HG03571 (cell line): Measurements from ENCODE around the gene ALG6.
"Not testable (repeated sequence)": the region's sequence is repeated elsewhere in the genome, so short reads cannot be mapped to it uniquely, and the experiment has no call there.

ENCODE experiments used
- ATAC-seq: cut with Tn5 transposase; IDR thresholded peaks from one replicate; pipeline ENCODE4 v1.9.1; 2021; ENCODE audit not compliant: unreplicated experiment

ALG6 gene

GRCh38 chr1:63328122-63328521, 39.3 kb upstream of the ALG6 start:
- no peak for ATAC-seq

- ATAC-seq, result no peak
These were observed 38.6 kb upstream of the ALG6 start for GRCh38 chr1:63328781-63329180.

- no peak for ATAC-seq
These were observed 37.7 kb upstream of the ALG6 start for GRCh38 chr1:63329621-63330330.

- no peak for ATAC-seq
These were observed 37.0 kb upstream of the ALG6 start for GRCh38 chr1:63330331-63330916.

- no peak for ATAC-seq
These were observed 25.0 kb upstream of the ALG6 start for GRCh38 chr1:63342402-63342801.

GRCh38 chr1:63343922-63344321, 23.5 kb upstream of the ALG6 start:
- ATAC-seq, result no peak

- no peak for ATAC-seq
These were observed 17.1 kb upstream of the ALG6 start for GRCh38 chr1:63350320-63350719.

GRCh38 chr1:63352736-63353135, 14.7 kb upstream of the ALG6 start:
- ATAC-seq, result no peak

- not testable (repeated sequence) for ATAC-seq
These were observed 11.2 kb upstream of the ALG6 start for GRCh38 chr1:63356234-63356633.

GRCh38 chr1:63359561-63359960, 7.9 kb upstream of the ALG6 start:
- ATAC-seq, result no peak

GRCh38 chr1:63362073-63362472, 5.4 kb upstream of the ALG6 start:
- ATAC-seq, result no peak

GRCh38 chr1:63362578-63362977, 4.8 kb upstream of the ALG6 start:
- no peak for ATAC-seq

- no peak for ATAC-seq
These were observed 4.4 kb upstream of the ALG6 start for GRCh38 chr1:63363014-63363413.

GRCh38 chr1:63366908-63367214, 566 bp upstream of the ALG6 start:
- no peak for ATAC-seq

GRCh38 chr1:63368131-63368530, 704 bp downstream of the ALG6 start:
- ATAC-seq, result no peak

- no peak for ATAC-seq
These were observed 12.2 kb downstream of the ALG6 start for GRCh38 chr1:63379583-63379982.

GRCh38 chr1:63381741-63382140, 14.3 kb downstream of the ALG6 start:
- no peak for ATAC-seq

- ATAC-seq, result no peak
These were observed 34.5 kb downstream of the ALG6 start for GRCh38 chr1:63401945-63402344.

- ATAC-seq, result no peak
These were observed 36.0 kb downstream of the ALG6 start for GRCh38 chr1:63403386-63403785.

GRCh38 chr1:63405021-63405420, 37.6 kb downstream of the ALG6 start:
- ATAC-seq, result no peak

GRCh38 chr1:63405987-63406386, 38.6 kb downstream of the ALG6 start:
- ATAC-seq, result no peak

- ATAC-seq, result no peak
These were observed 39.6 kb downstream of the ALG6 start for GRCh38 chr1:63407002-63407401.

GRCh38 chr1:63408331-63408730, 40.9 kb downstream of the ALG6 start:
- ATAC-seq, result no peak
